HG03139 (cell line): ENCODE results near the gene NLRP9.
A peak's percentile ranks its signal among the peaks of the same experiment; 100 is the strongest.

Source experiments
- ATAC-seq: cut with Tn5 transposase; IDR thresholded peaks from one replicate; pipeline ENCODE4 v1.9.1; 2021; ENCODE audit not compliant: unreplicated experiment

Gene NLRP9

DNA sequence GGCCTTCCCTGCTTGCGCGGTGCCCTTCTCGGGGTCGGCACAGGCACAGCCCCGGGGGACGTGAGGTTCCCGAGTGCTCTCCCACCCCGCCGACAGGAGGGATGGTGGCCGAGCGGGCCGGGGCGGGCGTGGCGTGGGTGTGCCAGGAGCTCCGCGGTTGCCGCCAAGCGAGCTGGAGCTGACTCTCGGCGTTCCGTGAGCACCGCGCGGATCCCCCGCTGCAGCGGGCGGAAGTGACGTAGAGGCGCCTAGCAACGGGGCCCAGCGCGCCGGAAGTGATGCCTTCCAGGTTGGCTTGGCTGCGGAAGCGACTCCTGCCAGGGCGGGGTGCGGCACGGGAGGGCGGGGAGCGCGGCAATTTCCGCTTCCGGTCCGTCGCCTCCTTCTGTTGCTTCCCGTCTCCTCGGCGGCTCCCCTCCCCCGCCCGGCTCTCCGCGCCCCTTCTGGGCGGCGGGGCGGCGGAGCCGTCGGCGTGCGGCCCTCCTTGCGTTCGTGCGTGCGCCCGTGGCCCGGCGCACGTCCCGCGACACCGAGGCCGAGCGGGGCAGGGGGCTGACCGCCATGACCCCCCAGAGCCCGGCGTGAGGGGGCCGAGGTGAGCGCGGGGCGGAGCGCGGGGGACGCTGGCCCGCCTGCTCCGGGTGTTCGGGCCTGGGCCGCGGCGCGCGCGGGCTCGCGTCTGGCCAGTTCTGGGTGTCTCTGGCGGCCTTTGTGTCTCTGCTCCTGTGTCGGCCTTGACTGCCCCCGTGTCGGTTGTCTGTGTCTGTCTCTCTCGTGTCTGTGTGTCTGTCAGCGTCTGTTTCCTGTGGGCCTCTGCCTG lies 63.2 kb downstream of the NLRP9 start, which contains the start of gene EPN1:
Gene EPN1 (plus strand): TSS at position 386 of the 820 bp plus-strand sequence. CDS start 3,402 bp downstream, outside the sequence.
- ATAC-seq = peak; percentile 64

GRCh38 chr19:55674459-55674840 lies 63.8 kb downstream of the NLRP9 start:
- no peak for ATAC-seq

- no peak for ATAC-seq
These were observed 64.3 kb downstream of the NLRP9 start for GRCh38 chr19:55673889-55674288.

- no peak for ATAC-seq
These were observed 64.7 kb downstream of the NLRP9 start for GRCh38 chr19:55673465-55673864.

DNA sequence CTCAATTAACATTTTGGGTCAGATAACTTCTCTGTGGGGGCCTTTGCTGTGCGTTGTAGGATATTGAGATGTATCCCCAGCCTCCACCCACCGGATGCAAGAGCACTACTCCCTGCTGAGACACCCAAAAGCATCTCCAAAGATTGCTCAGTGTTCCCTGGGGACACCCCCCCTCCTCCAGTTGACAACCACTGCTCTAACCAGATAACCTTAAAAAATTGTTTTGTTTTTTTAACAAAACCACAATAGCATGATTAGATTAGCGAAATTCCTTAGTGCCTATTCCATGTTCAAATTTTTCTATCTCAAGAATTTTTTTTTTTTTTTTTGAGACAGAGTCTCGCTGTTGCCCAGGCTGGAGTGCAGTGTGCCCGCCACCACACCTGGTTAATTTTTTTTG lies 65.8 kb downstream of the NLRP9 start:
- ATAC-seq = no peak

GRCh38 chr19:55671054-55671378 lies 67.2 kb downstream of the NLRP9 start:
- no peak for ATAC-seq

- no peak for ATAC-seq
These were observed 67.7 kb downstream of the NLRP9 start for GRCh38 chr19:55670280-55671053.

- ATAC-seq = no peak
These were observed 68.6 kb downstream of the NLRP9 start for GRCh38 chr19:55669418-55670279.

GRCh38 chr19:55668603-55669348 lies 69.4 kb downstream of the NLRP9 start:
- ATAC-seq = no peak

DNA sequence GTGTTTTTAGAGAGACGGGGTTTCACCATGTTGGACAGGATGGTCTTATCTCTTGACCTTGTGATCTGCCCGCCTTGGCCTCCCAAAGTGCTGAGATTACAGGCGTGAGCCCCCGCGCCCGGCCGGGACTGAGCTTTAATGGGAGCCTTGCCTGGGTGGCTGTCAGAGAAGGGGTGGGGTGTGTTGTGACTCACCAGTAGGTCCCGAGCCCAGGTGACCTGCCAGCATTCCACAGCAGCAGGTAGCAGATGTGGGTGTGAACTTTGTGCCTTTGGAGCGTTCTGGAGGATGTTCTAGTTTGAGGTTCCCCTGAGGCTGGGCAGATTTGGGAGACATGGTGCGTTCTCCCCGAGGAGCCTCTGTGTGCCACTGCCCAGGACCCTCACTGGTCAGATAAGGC lies 70.2 kb downstream of the NLRP9 start:
- ATAC-seq = no peak

- ATAC-seq = no peak
These were observed 70.7 kb downstream of the NLRP9 start for GRCh38 chr19:55667511-55667910.

- ATAC-seq = no peak
These were observed 71.2 kb downstream of the NLRP9 start for GRCh38 chr19:55667006-55667381.

- ATAC-seq = no peak
These were observed 71.7 kb downstream of the NLRP9 start for GRCh38 chr19:55666343-55667005.

- ATAC-seq = no peak
These were observed 74.2 kb downstream of the NLRP9 start for GRCh38 chr19:55663846-55664536.

GRCh38 chr19:55661826-55662225 lies 76.4 kb downstream of the NLRP9 start:
- no peak for ATAC-seq

DNA sequence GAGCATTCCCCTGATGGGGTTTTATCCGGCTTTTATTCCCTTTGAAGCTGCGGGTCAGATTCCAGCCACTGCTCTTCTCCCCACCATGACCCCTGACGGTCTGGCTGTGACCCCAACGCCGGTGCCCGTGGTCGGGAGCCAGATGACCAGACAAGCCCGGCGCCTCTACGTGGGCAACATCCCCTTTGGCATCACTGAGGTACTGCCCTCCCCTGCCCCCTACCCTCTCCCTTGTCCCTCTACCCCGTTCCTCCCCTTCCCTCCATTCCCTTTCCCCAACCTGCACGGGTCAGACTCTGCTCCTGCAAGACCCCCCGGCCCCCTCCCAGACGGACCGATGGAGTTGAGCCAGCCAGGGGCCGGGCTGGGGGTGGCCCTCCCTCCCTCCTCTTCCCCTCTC lies 77.2 kb downstream of the NLRP9 start:
- no peak for ATAC-seq

GRCh38 chr19:55660404-55660803 lies 77.8 kb downstream of the NLRP9 start:
- ATAC-seq = no peak

DNA sequence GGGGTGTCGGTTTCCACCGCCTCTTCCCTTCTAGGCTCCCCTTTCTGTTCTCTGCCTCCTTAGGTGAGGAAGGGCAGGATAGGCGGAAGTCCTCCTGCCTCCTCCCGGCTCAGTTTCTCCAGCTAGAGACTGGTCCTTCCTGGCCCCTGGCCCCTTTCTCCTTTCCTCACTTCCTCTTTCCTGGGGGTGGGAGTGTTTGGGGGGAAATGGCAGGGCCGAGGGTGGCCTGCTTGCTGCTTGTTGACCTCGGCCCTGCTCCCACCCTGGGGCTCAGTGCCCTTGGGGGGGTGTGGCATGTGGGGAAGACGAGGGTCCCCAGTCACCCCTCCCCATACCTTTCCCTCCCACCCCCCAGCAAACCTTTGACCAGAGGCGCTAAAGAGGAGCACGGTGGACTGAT lies 78.4 kb downstream of the NLRP9 start:
- no peak for ATAC-seq

DNA sequence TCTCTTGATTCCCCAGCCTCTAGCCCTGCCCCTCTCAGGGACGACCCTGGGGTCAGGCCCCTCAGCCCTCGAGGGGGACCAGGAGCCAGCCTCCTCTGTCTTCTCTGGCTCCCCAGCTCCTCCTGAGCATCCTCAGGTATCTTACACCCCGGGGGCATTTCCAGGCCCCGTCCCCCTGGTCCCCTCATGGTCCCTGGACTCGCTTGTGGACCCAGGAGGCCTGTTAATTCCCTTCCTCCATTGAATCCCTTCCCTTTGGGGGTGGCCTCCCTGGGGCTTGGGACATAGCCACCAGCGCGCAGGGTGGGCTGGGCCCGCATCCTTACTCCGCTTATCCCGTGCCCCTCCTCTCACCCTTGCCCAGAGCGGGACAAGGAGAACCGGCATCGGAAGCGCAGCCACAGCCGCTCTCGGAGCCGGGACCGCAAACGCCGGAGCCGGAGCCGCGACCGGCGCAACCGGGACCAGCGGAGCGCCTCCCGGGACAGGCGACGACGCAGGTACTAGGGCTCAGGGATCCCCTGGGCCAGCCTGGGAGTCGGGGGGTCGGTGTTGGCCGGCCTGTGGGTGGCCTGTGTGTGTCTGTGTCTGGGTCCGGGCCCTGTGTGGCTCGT lies 79.2 kb downstream of the NLRP9 start:
- no peak for ATAC-seq
